Fibroblast of skin of left biceps (primary cell): ENCODE data around the gene C3orf20.

ENCODE experiments used
- DNase-seq, 2 experiments: peaks; one replicate each; pipeline ENCODE4 v3.0.0-alpha.2; 2013; ENCODE audit warnings: low read depth in 2 of 2

C3orf20 gene

GRCh38 chr3:14812196-14812790 lies 137.4 kb downstream of the C3orf20 start:
- no peak for DNase-seq

- DNase-seq: no peak
Measured at GRCh38 chr3:14814411-14814871, 139.5 kb downstream of the C3orf20 start.

GRCh38 chr3:14816359-14816758 lies 141.4 kb downstream of the C3orf20 start:
- no peak for DNase-seq

GRCh38 chr3:14818804-14819500 lies 144.0 kb downstream of the C3orf20 start, which contains the start of gene FGD5:
FGD5 (plus strand) TSS chr3:14818962; CDS start chr3:14819072, 110 bp downstream.
- no peak for DNase-seq

- no peak for DNase-seq
Measured at GRCh38 chr3:14819671-14820070, 144.7 kb downstream of the C3orf20 start.

- DNase-seq: no peak
Measured at GRCh38 chr3:14820156-14820555, 145.2 kb downstream of the C3orf20 start.

GRCh38 chr3:14821151-14821550 lies 146.2 kb downstream of the C3orf20 start:
- DNase-seq: no peak

GRCh38 chr3:14822134-14822533 lies 147.2 kb downstream of the C3orf20 start:
- DNase-seq: no peak
